NCI-H510A treated with DMSO at 0.1 percent for 48 hours (cell line): ENCODE measurements around the gene TMEM53.
"Not testable (repeated sequence)": the region's sequence is repeated elsewhere in the genome, so short reads cannot be mapped to it uniquely, and the experiment has no call there.

Experiments used
- DNase-seq: peaks from one replicate; lab custom pipeline; 2025; lab: John Stamatoyannopoulos, UW

TMEM53 gene

GRCh38 chr1:44674113-44675000, at the start of gene TMEM53, which contains the start of gene ARMH1:
TSS of gene TMEM53 (minus strand) at chr1:44674481. CDS start at chr1:44674391, 90 bp downstream.
TSS of gene ARMH1 (plus strand) at chr1:44674714. CDS start at chr1:44689698, 14,984 bp downstream.
- DNase-seq, result peak; percentile 99

GRCh38 chr1:44723496-44724295, 49.4 kb upstream of the TMEM53 start:
- no peak for DNase-seq

GRCh38 chr1:44723064-44723463, 48.8 kb upstream of the TMEM53 start:
- no peak for DNase-seq

- DNase-seq, result peak; percentile 96
These were observed 47.4 kb upstream of the TMEM53 start for GRCh38 chr1:44721485-44722361.

GRCh38 chr1:44720281-44720680, 46.0 kb upstream of the TMEM53 start:
- no peak for DNase-seq

- DNase-seq, result no peak
These were observed 45.0 kb upstream of the TMEM53 start for GRCh38 chr1:44719318-44719717.

- DNase-seq, result no peak
These were observed 43.8 kb upstream of the TMEM53 start for GRCh38 chr1:44718091-44718490.

GRCh38 chr1:44717653-44718052, 43.4 kb upstream of the TMEM53 start:
- no peak for DNase-seq

GRCh38 chr1:44717156-44717555, 42.9 kb upstream of the TMEM53 start:
- no peak for DNase-seq

- DNase-seq, result peak; percentile 90
These were observed 40.8 kb upstream of the TMEM53 start for GRCh38 chr1:44714944-44715571.

GRCh38 chr1:44714532-44714931, 40.3 kb upstream of the TMEM53 start:
- DNase-seq, result no peak

GRCh38 chr1:44713321-44713781, 39.1 kb upstream of the TMEM53 start:
- DNase-seq, result peak; percentile 74

- peak; percentile 11 for DNase-seq
These were observed 33.9 kb upstream of the TMEM53 start for GRCh38 chr1:44707959-44708831.

- DNase-seq, result no peak
These were observed 33.0 kb upstream of the TMEM53 start for GRCh38 chr1:44707112-44707881.

GRCh38 chr1:44705938-44706337, 31.7 kb upstream of the TMEM53 start:
- no peak for DNase-seq

- DNase-seq, result no peak
These were observed 31.2 kb upstream of the TMEM53 start for GRCh38 chr1:44705470-44705869.

GRCh38 chr1:44701141-44701573, 26.9 kb upstream of the TMEM53 start:
- no peak for DNase-seq

- DNase-seq, result no peak
These were observed 26.3 kb upstream of the TMEM53 start for GRCh38 chr1:44700573-44700972.

- DNase-seq, result not testable (repeated sequence)
These were observed 25.1 kb upstream of the TMEM53 start for GRCh38 chr1:44699375-44699774.
